Effector memory CD4-positive, alpha-beta T cell (primary cell): ENCODE measurements around the gene ST3GAL2.
"Not testable (repeated sequence)": the region's sequence is repeated elsewhere in the genome, so short reads cannot be mapped to it uniquely, and the experiment has no call there.

ENCODE experiments used
- DNase-seq, 3 donors: peaks; one replicate each; pipeline ENCODE4 v3.0.0-alpha.2; 2020
- H3K27ac ChIP-seq: 2 replicates; pipeline ENCODE4 v1.7.0; 2013; ENCODE audit warnings: mild to moderate bottlenecking, low read length, moderate library complexity; ENCODE audit not compliant: insufficient read depth, poor library complexity, severe bottlenecking
- H3K27me3 ChIP-seq: replicated peaks from 2 replicates; pipeline ENCODE4 v1.7.0; 2013; ENCODE audit warnings: mild to moderate bottlenecking, low read length; ENCODE audit not compliant: insufficient read depth, control insufficient read depth, poor library complexity, severe bottlenecking
- H3K36me3 ChIP-seq: 2 replicates; pipeline ENCODE4 v1.7.0; 2013; ENCODE audit warnings: mild to moderate bottlenecking, low read length, moderate library complexity; ENCODE audit not compliant: control insufficient read depth, insufficient read depth
- H3K4me1 ChIP-seq: 2 replicates; pipeline ENCODE4 v1.7.0; 2013; ENCODE audit warnings: low read length, mild to moderate bottlenecking; ENCODE audit not compliant: control insufficient read depth, insufficient read depth, poor library complexity, severe bottlenecking
- H3K4me3 ChIP-seq: 2 replicates; pipeline ENCODE4 v1.7.0; 2013; ENCODE audit warnings: low read length, low read depth, mild to moderate bottlenecking; ENCODE audit not compliant: insufficient read depth, poor library complexity, severe bottlenecking
- H3K9me3 ChIP-seq: 2 replicates; pipeline ENCODE4 v1.7.0; 2013; ENCODE audit warnings: mild to moderate bottlenecking, low read length, moderate library complexity; ENCODE audit not compliant: control insufficient read depth

ST3GAL2 gene

GRCh38 chr16:70386289-70386986, 52.5 kb downstream of the ST3GAL2 start:
- H3K9me3 ChIP-seq, DNase-seq, H3K27me3 ChIP-seq, H3K27ac ChIP-seq, H3K4me1 ChIP-seq, H3K36me3 ChIP-seq, H3K4me3 ChIP-seq: not testable (repeated sequence)

DNA sequence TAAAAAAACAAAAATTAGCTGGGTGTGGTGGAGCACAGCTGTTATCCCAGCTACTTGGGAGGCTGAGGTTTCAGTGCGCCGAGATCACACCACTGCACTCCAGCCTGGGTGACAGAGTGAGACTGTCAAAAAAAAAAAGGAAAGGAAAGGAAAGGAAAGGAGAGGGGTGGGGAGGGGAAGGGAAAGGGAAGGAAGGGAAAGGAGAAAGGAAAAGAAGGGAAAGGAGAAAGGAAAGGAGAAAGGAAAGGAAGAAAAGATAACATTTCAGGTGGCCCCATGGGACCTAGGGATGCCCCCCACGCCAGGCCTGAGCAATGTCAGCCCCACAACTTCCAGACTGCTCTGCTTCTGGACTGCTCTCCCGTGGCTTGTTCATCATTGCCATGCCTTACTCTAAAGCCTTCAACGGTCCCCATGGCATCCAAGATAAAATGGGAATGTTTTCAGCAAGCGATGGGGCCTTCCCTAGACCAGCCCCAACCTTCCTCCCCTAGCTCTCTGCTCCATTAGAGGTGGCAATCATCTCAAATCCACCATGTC, 55.4 kb downstream of the ST3GAL2 start:
- Histone ChIP-seq H3K27ac (no peak overlapping the region), H3K36me3 (peaks cover 5% of the 10 kb centered on the region), H3K9me3 (no peaks in the 10 kb centered on the region), H3K4me1 (peaks cover 16% of the 10 kb centered on the region), H3K27me3 (no peaks in the 10 kb centered on the region), H3K4me3 (no peak overlapping the region)
- DNase-seq, result no peak

- peak overlapping the region; percentile 70 for H3K4me3 ChIP-seq
- H3K36me3 ChIP-seq, result peaks cover 5% of the 10 kb centered on the region
- peak overlapping the region; percentile 72 for H3K27ac ChIP-seq
- H3K9me3 ChIP-seq, result no peaks in the 10 kb centered on the region
- DNase-seq, result no peak
- no peaks in the 10 kb centered on the region for H3K27me3 ChIP-seq
- H3K4me1 ChIP-seq, result peaks cover 16% of the 10 kb centered on the region
Observed at GRCh38 chr16:70381604-70382342, 57.1 kb downstream of the ST3GAL2 start.

DNA sequence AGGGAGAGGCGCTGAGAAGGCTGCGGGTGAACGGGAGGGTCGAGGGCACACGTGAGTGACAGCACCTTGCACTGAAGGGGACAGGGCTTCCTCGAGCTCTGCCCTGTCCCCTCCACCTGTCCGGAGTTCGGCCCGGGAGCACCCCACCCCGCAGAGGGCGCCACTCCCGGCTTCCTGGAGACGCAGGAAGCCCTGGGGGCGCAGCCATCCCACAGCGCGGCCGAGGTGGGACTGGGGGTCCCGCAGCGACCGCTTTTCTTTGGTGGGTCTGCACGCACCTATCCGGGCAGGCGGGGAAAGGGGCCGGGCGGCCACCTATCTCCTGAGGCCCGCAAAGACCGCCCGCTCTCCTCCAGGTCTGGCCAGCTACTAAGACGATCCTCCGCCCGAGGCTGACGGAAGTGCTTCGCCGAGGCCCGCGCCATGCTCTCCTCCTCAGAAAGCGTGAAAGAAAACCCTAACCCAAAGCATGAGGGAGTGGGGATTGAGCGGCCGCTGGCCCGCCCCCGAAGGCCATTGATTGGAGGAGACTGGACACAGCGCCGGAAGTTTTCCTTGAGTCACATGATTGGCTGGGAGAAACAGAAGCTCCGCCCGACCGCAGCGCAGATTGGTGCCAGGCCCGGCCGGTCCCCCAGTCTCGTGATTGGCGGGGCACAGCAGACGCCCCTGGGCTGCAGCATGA, 57.8 kb downstream of the ST3GAL2 start:
- H3K27ac ChIP-seq, result peak overlapping the region; percentile 72
- peaks cover 10% of the 10 kb centered on the region for H3K36me3 ChIP-seq
- H3K27me3 ChIP-seq, result no peaks in the 10 kb centered on the region
- no peaks in the 10 kb centered on the region for H3K9me3 ChIP-seq
- H3K4me1 ChIP-seq, result peaks cover 16% of the 10 kb centered on the region
- H3K4me3 ChIP-seq, result peak overlapping the region; percentile 70
- peak; percentile 89 to 95 (median 93) for DNase-seq

GRCh38 chr16:70380248-70380918, 58.5 kb downstream of the ST3GAL2 start:
- peak overlapping the region; percentile 72 for H3K27ac ChIP-seq
- no peaks in the 10 kb centered on the region for H3K9me3 ChIP-seq
- H3K4me3 ChIP-seq, result peak overlapping the region; percentile 70
- DNase-seq, result peak; percentile 30 to 39 (median 33)
- H3K4me1 ChIP-seq, result peaks cover 16% of the 10 kb centered on the region
- no peaks in the 10 kb centered on the region for H3K27me3 ChIP-seq
- peaks cover 14% of the 10 kb centered on the region for H3K36me3 ChIP-seq

DNA sequence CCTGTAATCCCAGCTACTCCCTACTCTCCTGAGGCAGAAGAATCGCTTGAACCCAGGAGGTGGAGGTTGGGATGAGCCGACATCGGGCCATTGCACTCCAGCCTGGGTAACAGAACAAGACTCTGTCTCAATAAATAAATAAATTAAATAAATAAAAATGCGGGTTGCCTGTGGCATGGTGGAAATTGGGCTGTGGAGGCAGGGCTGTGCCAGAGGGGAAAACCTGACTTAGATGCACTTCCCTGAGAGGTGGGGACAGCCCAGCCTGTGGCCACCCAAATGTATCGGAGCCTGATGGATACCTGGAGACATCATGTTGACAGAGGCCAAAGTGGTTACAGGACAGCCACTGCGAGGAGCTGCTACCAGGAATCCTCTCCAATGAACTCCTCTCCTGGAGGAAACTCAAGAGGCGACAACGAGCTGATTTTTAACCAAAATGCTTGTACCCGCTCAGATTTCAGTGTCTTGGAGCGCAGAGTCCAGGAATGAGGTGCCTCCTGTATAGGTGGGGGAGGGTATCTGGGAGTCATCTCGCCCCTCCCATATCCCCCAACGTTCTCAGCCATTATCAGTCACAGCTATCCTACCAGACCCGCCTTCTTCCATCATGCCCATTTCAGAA, 59.9 kb downstream of the ST3GAL2 start:
- H3K27ac ChIP-seq, result no peak overlapping the region

DNA sequence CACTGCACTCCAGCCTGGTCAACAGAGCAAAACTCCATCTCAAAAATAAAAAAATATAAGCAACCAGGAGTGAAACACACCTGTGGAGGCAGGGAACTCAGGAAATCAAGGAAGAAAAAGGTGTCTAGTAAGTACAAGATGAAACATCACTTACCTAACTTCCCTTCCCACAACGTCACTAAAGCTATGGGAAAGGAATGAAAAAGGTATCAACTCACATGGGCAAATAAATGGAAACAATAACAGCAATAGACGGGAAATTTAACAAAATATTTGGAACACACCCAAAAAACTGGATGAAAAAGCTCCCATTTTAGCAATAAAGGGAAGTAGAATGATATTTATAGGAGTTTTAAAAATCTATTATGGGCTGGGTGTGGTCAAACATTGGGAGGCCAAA, 61.1 kb downstream of the ST3GAL2 start:
- Histone ChIP-seq H3K27ac (no peak overlapping the region), H3K4me1 (peaks cover 16% of the 10 kb centered on the region), H3K4me3 (no peak overlapping the region), H3K36me3 (peaks cover 19% of the 10 kb centered on the region), H3K9me3 (no peaks in the 10 kb centered on the region), H3K27me3 (no peaks in the 10 kb centered on the region)
- DNase-seq, result no peak

More for the DNA sequence above, 59.9 kb downstream of the ST3GAL2 start:
- no peak overlapping the region for H3K4me3 ChIP-seq
- peaks cover 19% of the 10 kb centered on the region for H3K36me3 ChIP-seq
- H3K9me3 ChIP-seq, result no peaks in the 10 kb centered on the region
- peaks cover 16% of the 10 kb centered on the region for H3K4me1 ChIP-seq
- no peak for DNase-seq
- H3K27me3 ChIP-seq, result no peaks in the 10 kb centered on the region

DNA sequence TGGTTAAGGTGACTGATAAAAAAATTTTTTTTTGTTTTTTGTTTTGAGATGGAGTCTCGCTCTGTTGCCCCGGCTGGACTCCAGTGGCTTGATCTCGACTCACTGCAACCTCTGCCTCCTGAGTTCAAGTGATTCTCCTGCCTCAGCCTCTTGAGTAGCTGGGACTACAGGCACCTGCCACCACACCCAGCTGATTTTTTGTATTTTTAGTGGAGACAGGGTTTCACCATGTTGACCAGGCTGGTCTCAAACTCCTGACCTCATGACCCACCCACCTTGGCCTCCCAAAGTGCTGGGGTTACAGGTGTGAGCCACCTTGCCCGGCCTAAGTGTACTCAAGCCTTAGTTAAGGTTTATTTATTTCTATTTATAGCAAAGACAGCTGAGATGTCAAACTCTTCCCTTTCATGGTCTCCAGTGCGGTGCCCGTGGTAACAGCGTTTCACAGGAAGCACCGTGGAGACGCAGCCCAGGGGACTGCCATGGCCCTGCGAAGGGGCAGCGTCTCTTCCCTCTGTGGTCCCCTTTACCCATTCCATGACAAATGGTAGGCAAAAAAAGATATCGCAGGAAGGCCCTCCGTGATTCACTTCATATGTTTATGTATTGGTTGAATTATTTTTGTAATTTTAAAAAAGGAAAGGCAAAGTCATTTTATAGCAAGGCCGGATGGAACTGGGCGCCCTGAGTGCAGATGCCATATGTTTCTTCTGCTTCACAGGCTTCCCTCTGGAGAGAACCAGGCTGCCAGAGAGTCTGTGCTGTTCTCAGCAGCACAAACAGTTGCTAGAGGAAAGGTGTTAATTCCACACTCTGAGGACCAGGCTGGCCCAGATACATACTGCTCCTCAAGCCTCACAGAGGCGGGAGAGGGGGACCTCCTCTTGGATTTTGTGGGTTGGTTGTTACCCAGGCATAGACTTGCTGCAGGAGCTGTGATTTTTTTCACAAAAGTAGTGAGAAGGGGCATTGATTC, 63.0 kb downstream of the ST3GAL2 start:
- Histone ChIP-seq H3K4me3 (no peak overlapping the region), H3K36me3 (peaks cover 31% of the 10 kb centered on the region)

More for the DNA sequence above, 63.0 kb downstream of the ST3GAL2 start:
- no peak for DNase-seq
- no peaks in the 10 kb centered on the region for H3K9me3 ChIP-seq
- H3K27ac ChIP-seq, result no peak overlapping the region
- H3K4me1 ChIP-seq, result peaks cover 11% of the 10 kb centered on the region
- H3K27me3 ChIP-seq, result no peaks in the 10 kb centered on the region
